ENCODE results near the gene PDSS2.
A peak's percentile ranks its signal among the peaks of the same experiment; 100 is the strongest.

PDSS2 gene

DNA sequence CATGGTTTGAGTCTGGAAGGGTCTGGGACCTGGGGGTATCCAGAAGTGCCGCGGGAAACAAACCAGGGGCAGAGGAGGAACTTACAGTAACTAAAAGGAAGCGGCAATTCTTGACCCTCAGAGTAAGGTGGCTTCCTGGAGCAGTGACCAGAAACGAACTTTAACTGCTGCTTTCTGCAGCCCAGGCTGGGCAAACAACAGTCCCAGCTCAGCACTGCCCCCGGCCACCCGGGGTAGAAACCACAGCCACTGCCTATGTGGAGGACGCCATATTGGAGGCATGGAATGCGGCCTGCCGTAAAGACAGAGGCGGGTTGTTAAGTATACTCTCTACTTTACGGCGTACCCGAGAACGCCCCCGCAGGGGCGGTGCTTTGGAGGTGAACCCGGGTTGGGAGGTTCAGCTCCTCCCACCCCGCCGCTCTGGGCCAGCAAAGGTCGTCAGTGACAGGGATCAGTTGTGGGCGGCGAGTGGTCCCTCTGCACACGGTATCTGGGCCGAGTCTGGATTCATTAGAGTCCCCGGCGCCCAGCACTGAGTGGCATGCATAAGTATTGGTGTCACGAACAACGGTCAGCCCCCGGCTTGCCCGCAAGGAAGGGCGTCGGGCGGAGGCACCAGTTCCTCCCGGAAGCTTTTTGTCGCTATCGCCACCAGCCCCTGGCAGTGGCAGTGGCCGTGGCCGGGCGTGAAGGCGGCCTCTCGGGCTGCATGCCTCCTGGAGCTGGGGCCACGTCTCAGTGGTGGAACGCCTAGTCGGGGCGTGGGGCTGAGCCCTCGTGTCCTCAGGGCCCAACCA is at the start of gene PDSS2:
Gene PDSS2 (minus strand): TSS at position 282 of the 800 bp plus-strand sequence. CDS start 279 bp downstream, at position 3.
- in situ Hi-C loops (cut with MboI; ENCODE audit: low pct_unique_long_range_greater_than_20kb, low sequenced_read_pairs), result no loop called here
- peak; percentile 98 for DNase-seq

DNA sequence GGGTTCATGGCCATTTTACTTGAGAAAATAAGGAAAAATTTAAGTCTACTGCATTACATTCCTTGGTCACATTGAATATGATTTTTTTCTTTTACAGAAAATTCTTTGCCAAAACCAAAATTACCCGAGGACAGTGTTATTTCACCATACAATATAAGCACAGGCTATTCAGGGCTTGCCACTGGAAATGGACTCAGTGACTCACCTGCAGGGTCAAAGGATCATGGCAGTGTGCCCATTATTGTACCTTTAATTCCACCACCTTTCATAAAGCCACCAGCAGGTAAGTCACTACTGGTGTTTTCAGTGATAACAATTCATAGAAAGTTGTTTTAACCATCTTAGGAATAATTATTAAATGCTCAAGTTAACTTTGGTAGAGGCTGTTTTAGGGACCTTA is 46.8 kb upstream of the PDSS2 start:
- in situ Hi-C loops (cut with MboI; ENCODE audit: low pct_unique_long_range_greater_than_20kb, low sequenced_read_pairs), result no loop called here
- no peak for DNase-seq

GRCh38 chr6:107504270-107505026 is 45.1 kb upstream of the PDSS2 start:
- in situ Hi-C loops (cut with MboI; ENCODE audit: low pct_unique_long_range_greater_than_20kb, low sequenced_read_pairs), result no loop called here
- peak; percentile 24 for DNase-seq

DNA sequence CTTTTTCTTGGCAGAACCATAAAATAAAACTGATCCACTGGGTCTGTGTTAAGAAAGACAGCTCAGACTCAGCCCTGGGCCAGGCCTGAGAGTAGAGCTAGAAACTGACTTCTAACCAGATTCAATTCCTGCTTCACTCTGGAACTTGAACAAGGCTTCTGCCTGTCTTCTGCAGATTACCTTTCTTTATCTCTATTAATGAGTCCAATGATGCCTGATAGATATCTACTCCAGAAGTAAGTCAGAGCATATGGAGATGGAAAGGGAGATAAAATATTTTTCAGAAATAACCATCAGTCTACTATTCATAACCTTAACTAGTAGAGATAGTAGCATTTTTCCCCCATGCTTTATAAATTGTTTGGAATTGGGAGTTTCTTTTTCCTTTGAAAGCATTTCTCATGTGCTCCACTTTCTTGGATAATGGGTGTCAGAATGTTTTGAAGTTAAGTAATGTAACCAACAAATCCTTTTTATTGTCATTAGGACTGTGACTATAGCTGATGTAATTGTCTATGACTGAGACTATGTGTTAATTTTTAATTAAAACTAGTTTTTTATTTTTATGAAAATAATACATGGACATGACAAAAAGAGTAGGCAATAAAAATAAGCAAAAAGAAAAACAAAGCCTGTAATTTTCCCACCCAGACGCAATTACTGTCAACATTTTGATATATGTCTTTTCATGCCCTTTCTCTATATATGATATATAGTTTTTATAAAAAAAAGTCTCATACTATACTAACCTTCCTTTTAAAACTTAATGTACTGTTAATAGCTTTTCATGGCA is 37.7 kb upstream of the PDSS2 start:
- no peak for DNase-seq
- in situ Hi-C loops (cut with MboI; ENCODE audit: low pct_unique_long_range_greater_than_20kb, low sequenced_read_pairs), result no loop called here

- in situ Hi-C loops (cut with MboI; ENCODE audit: low pct_unique_long_range_greater_than_20kb, low sequenced_read_pairs), result no loop called here
- DNase-seq, result no peak
These were observed 36.6 kb upstream of the PDSS2 start for GRCh38 chr6:107495971-107496370.

- in situ Hi-C loops (cut with MboI; ENCODE audit: low pct_unique_long_range_greater_than_20kb, low sequenced_read_pairs), result no loop called here
- no peak for DNase-seq
These were observed 35.9 kb upstream of the PDSS2 start for GRCh38 chr6:107495196-107495643.

DNA sequence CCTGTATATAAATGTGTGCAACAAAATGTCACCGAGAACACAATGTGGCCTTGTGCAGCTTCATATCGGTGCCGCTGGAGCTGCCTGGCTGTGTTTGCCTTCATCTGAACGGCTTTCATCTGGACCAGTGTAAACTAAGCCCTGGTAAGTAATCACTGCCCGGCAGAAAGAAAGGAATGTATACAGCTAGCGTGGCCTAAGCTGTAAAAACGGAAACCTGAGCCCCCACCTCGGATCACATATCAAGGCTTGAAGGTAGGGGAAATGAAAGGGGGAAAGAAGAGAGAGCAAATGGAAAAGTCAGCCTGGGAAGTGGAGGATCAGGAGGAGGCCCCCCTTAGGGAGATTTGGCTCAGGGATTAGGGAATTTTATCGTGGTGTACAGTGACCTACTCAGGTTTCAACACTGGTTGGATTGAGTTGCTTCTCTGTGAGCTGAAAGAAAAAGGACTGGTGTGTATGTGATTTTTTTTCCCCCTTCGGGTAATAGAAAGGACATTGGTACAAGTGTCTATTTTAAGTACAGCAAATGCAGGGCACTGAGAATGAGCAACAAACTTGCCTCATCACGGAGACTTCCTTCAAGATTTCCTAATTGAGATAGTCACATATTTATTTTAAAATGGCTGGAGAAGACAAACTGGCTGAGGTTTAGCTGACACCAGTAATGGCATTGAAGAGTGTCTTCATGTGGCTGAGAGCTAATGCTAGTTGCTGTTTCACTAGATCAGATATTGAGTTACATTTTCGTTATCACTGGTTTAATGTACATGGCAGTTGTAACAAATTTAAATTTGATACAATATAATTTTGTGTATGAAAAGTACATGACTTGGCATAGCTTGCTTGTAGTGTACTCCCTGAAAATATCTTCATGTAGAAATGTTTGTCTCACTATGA is 34.0 kb upstream of the PDSS2 start:
- no peak for DNase-seq
- in situ Hi-C loops (cut with MboI; ENCODE audit: low pct_unique_long_range_greater_than_20kb, low sequenced_read_pairs), result no loop called here

DNA sequence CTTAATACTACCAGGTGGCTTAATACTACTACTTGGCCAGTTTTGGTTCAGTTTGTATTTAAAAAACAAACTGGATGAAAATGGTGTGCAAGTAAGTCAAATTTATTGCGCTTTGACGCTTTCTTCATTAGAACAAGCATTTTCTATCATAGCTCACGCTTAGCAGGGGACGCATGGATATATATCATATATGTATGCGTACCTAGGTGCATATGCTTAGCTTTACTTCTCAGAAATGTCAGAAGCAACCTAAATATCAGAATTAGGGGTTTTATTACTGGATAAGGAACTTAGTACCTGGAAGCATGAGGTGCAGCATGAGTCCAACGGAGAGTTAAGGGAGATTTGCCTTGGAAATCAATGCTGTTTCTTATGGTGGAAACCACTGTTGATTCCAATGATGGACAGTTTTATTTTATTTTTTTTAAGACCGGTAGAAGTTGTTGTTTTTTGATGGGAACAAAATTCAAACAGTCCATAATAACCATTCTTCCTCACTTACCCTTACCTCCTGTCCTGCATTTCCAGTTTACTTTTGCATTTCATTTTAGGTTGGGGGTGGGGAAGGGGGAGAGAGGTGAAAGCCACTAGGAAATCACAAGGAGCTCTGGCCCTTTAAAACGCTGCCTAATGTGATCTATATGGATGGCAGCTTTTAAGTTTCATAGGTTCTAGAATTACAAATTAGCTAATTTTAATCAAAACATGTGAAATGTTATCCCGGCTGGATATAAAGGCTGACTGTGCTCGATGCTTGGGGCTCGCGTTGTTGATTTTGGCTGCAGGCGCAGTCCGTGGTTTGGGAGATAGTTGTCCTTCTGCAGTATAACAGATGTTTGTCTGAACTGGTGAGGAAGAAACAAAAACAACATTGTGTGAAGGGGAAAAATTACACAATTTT is 32.6 kb upstream of the PDSS2 start:
- in situ Hi-C loops (cut with MboI; ENCODE audit: low pct_unique_long_range_greater_than_20kb, low sequenced_read_pairs), result no loop called here
- no peak for DNase-seq

DNA sequence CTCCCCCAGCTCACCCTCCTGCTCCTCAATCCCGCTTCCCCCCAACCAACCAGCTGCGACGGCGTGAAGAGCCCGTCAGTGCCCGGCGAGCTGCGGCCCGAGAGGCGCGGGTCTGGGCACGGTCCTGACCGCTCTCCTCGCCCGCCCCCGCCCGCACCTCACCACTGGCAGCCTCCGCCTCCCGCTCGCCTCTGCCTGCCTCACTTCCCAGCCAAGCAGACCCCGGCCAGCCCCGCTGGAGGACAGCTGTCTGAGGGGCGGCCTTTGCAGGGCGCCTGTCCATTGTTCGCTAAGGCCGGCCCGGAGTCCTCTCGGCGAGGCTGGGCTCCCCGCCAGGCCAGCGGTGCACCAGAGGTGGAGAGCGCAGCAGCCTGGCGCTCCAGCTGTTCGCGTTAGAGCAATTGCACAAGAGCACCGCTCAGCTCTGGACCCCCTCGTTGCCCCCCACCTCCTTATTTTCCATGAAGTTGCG is 31.8 kb upstream of the PDSS2 start:
- in situ Hi-C loops (cut with MboI; ENCODE audit: low pct_unique_long_range_greater_than_20kb, low sequenced_read_pairs), result no loop called here
- peak; percentile 40 for DNase-seq

DNA sequence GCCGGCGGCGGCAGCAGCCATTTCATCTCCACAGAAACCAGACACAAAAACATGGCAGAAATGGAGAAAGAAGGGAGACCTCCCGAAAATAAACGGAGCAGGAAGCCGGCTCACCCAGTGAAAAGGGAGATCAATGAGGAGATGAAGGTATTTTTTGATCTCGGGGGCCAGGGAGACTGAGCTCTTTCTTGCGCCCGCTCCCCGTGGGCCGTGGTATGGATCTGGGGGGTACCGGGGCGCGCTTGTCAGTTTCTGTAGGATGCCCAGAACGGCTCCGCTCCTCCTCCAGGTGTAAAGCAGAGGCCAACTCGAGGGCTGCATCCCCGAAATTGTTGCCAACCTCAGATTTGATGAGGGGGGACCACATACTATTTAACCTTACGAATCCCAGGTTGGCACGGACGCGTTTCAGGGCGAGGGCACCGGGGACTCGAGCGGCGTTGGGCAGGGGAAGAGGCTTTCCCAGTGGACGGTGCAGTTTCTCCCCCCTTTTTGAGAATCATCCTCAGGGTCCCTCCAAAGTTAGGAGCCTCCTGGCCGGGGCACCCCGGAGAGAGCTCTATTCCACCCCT is 31.3 kb upstream of the PDSS2 start:
- in situ Hi-C loops (cut with MboI; ENCODE audit: low pct_unique_long_range_greater_than_20kb, low sequenced_read_pairs), result no loop called here
- no peak for DNase-seq

DNA sequence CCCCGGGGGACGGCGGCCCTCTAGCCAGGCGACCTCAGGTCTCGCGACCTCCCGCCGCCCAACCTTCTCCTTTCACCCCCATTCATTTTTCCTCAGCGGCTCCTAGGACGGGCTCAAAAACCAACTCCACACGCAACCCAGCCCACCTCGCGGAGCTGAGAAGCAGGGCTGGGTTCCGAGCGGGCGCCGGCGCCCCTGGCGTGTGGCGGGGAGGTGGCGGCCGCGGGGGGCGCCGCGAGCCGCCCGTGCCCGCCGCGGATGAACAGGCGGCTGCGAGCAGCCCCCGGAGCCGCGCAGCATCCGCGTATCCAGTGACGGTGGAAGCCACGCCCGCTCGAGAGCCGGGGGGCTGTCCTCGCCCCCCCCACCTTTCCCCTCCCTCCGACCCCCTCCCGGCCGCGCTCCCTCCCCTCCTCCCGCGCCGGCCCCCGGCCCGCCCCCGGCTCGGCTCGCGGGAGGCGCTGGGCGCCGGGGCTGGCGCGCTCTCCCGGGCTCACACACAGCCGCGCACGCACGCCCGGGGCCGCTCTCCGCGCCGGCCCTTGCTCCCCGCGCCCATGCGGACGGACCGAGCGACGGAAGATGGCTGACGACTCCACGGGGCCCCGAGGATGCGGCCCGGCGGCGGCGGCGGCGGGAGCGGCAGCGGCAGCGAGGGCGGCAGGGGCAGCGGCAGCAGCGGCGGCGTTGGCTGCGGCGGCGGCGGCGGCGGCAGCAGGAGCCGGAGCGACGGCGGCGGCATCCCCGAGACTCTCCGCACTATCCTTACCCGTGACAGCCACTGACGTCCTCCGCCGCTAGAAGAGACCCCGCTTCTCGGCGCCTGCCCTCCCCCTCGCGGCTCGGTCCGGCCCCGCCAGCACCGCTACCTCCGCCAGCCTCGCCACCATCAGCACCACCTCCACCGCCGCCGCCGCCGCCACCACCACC is 30.5 kb upstream of the PDSS2 start, which contains the start of gene SOBP:
Gene SOBP (plus strand): TSS at position 482 of the 930 bp plus-strand sequence. CDS start 500 bp downstream, outside the sequence.
- in situ Hi-C loops (cut with MboI; ENCODE audit: low pct_unique_long_range_greater_than_20kb, low sequenced_read_pairs), result no loop called here

GRCh38 chr6:107488875-107489635 is 29.7 kb upstream of the PDSS2 start:
- in situ Hi-C loops (cut with MboI; ENCODE audit: low pct_unique_long_range_greater_than_20kb, low sequenced_read_pairs), result no loop called here
- peak; percentile 65 for DNase-seq

More for the DNA sequence above, 30.5 kb upstream of the PDSS2 start, which contains the start of gene SOBP:
- DNase-seq, result peak; percentile 71

GRCh38 chr6:107488174-107488874 is 29.0 kb upstream of the PDSS2 start:
- no peak for DNase-seq
- in situ Hi-C loops (cut with MboI; ENCODE audit: low pct_unique_long_range_greater_than_20kb, low sequenced_read_pairs), result no loop called here

- no peak for DNase-seq
- in situ Hi-C loops (cut with MboI; ENCODE audit: low pct_unique_long_range_greater_than_20kb, low sequenced_read_pairs), result no loop called here
These were observed 25.8 kb upstream of the PDSS2 start for GRCh38 chr6:107485157-107485556.
